Measurements from ENCODE around the gene OR13C9.
"Not testable (repeated sequence)": the region's sequence is repeated elsewhere in the genome, so short reads cannot be mapped to it uniquely, and the experiment has no call there.

OR13C9 gene, protein sequence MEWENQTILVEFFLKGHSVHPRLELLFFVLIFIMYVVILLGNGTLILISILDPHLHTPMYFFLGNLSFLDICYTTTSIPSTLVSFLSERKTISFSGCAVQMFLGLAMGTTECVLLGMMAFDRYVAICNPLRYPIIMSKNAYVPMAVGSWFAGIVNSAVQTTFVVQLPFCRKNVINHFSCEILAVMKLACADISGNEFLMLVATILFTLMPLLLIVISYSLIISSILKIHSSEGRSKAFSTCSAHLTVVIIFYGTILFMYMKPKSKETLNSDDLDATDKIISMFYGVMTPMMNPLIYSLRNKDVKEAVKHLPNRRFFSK

GRCh38 chr9:104618104-104618503 is at the start of gene OR13C9:
Gene OR13C9, minus strand, starts transcription at chr9:104618204. Its CDS starts 0 bp downstream, at chr9:104618204.
- DNase-seq: no peak

GRCh38 chr9:104658496-104659195 is 40.6 kb upstream of the OR13C9 start:
- DNase-seq: no peak

DNA sequence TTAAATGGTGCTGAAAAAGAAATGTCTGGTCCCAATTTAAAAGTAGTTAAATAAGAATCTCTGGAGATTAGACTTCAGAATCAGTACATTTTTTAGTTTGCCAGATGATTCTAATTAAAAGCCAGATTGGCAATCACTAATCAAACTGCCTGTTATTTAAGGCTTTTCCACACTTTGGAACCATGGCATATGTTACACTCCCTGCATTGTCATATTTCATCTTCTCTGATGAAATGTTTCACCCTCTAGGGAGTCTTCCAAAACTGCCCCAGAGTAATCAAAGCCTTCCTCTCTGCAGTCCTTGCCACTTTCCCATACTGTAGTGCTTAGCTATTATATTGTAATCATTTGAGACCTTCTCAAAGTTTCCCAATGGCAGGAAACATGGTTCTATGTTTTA is 17.5 kb upstream of the OR13C9 start:
- no peak for DNase-seq

DNA sequence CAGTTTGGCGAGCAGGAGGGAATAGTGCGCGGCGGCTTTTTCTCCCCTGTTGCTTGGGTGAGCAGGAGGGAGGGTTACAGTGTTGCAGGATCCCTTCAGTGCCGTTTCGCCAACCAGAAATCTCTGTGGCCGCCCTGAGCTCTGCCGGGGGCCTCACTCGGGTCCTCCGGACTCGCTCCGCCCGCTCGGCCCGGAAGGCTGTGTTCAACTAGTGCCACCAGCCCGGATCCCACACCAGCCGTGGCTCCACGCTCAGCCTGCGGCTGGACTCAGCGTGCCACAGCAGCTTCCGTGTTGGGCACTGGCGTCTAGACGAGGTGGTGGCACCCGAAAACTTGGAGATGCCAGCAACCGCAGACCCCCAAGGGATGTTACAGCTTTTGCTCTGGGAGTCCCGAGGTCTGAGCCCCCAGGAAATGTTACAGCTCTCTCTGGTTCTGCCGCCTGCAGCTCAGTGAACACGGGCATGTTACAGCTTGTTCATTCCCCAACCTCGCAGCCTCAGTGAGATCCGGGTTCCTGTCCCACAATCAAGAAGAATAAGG is 16.0 kb upstream of the OR13C9 start:
- no peak for DNase-seq

GRCh38 chr9:104625964-104626363 is 8.0 kb upstream of the OR13C9 start:
- not testable (repeated sequence) for DNase-seq

GRCh38 chr9:104617418-104617817 is 586 bp downstream of the OR13C9 start:
- no peak for DNase-seq

GRCh38 chr9:104611213-104611612 is 6.8 kb downstream of the OR13C9 start:
- no peak for DNase-seq

DNA sequence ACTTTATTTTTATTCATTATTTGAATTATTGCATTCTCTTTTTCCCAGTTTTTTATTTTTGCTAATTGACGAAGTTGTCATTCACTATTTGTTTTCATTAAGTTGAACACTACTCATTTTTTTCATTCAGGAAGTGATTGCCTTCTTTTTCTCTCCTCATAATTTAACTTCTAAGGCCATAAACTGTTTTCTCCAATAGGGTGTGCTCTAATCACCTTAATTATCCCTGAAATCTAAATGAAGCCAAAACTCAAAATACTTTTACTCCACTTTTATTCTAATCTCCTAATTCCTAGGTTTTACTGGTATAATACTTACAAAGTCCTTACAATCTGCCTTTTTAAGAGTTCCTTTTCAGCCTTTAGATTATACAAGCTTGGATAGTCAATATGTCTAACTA is 9.7 kb downstream of the OR13C9 start:
- no peak for DNase-seq

- DNase-seq: peak; percentile 12
These were observed 11.9 kb downstream of the OR13C9 start for GRCh38 chr9:104606152-104606551.

DNA sequence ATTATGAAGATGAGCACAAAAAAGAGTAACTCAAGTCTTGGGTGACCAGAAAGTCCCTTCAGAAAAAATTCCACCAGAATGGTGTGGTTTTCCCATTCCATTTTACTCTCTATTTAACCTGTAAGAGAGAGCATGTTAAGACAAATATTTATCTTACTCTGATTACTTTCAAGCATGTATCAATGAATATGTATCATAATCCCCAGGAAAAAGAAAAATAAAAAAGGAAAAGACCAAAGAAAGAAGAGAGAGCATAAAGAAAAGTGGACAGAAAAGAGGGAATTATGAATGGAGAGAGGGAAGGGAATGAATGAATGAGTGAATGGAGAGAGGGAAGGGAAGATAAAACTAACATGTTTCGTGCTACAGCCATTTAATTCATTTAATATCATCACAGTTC is 12.5 kb downstream of the OR13C9 start, which contains the start of gene OR13C2:
TSS of gene OR13C2 (minus strand) at position 101 of the 400 bp plus-strand sequence. CDS start at position 101, 0 bp downstream.
- DNase-seq: not testable (repeated sequence)

DNA sequence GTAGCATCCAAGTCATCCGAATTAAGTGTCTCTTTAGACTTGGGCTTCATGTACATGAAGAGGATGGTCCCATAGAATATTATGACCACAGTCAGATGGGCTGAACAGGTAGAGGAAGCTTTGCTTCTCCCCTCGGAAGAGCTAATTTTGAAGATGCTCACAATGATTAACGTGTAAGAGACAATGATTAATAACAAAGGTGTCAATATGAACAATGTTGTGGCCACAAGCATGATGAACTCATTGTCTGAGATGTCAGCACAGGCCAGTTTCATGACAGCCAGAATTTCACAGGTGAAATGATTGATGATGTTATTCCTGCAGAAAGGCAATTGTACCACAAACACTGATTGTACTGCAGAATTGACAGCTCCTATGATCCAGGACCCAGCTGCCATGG is 13.2 kb downstream of the OR13C9 start:
- no peak for DNase-seq

GRCh38 chr9:104599313-104599712 is 18.7 kb downstream of the OR13C9 start, which contains the start of gene OR13C5:
Gene OR13C5, minus strand, starts transcription at chr9:104599413. Its CDS starts 0 bp downstream, at chr9:104599413.
- DNase-seq: not testable (repeated sequence)

GRCh38 chr9:104598749-104599148 is 19.3 kb downstream of the OR13C9 start:
- not testable (repeated sequence) for DNase-seq

GRCh38 chr9:104589626-104590025 is 28.4 kb downstream of the OR13C9 start:
- DNase-seq: no peak

- DNase-seq: no peak
These were observed 31.4 kb downstream of the OR13C9 start for GRCh38 chr9:104586496-104587180.

DNA sequence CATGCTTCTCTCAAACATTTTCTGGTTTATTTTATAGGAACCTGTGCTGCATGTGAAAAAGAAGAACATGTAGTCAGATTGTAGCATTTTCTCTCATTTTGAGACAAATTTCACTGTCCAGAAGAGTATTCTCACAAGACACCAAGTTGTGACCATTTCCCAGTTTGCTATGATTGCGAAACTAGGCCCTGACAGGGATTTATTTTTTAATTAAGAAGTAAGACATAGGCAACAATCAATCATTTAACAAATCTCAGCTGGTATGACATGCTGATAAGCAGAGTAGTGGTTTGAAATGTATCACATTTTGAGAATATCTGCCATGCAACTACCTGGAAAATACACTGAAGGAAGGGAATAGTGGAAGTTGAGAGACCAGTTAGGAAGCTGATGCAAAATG is 37.4 kb downstream of the OR13C9 start:
- DNase-seq: no peak

GRCh38 chr9:104577263-104577662 is 40.7 kb downstream of the OR13C9 start:
- DNase-seq: no peak

DNA sequence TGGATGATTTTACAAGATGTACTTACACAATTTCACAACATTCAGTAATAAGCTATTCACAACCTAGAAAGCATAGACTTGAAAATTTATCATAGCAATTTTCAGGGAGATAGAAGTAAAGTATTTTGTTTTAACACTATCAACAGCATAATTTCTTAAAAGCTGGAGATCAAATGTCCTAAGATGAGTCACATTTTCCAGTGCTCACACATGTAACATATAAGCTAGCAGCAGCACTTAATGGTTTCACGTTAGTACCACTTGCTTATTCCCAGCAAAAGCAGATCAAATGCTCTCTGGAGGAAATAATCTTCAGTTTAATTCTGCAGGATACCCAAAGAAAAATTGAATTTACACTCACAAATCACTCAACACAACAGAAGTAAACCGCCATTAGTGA is 42.5 kb downstream of the OR13C9 start:
- DNase-seq: no peak

- DNase-seq: no peak
These were observed 45.4 kb downstream of the OR13C9 start for GRCh38 chr9:104572612-104573011.

DNA sequence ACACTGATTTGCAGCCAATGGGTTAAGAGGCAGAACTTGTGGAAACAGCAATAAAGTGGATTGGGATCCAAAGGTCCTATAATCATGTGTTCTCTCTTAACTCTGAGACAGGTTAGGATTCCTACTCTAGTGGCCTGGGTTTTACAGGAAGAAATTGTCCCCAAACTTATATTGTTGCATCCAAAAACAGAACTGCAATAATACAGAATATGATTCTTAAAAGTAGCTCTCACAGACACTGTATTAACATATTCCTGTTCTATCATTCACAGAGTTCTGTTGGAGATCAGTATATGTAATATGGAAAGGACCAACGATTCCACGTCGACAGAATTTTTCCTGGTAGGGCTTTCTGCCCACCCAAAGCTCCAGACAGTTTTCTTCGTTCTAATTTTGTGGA is 49.1 kb downstream of the OR13C9 start, which contains the start of gene OR13C8:
TSS of gene OR13C8 (plus strand) at position 301 of the 400 bp plus-strand sequence. CDS start at position 301, 0 bp downstream.
- no peak for DNase-seq
